Activated T-cell treated with anti-CD3 and anti-CD28 coated beads, Interleukin-2, amount 50 U/mL, for 72 hours (primary cell): ENCODE data around the gene ANTXR1. TPM values are rescaled to one million over a fixed set of nuclear protein-coding genes. Genes with fewer than 3 reads are reported as not detected.
"Not testable (repeated sequence)": the region's sequence is repeated elsewhere in the genome, so short reads cannot be mapped to it uniquely, and the experiment has no call there.

Experiments used
- ATAC-seq, 2 donors: fragments of 150-1000 bp; cut with Tn5 transposase; replicated peaks in 1 of 2; 2 replicates each; pipeline ENCODE4 v1.10.0; 2021; ENCODE audit warnings: moderate library complexity in 2 of 2, mild to moderate bottlenecking in 1 of 2
- DNase-seq, 2 donors: peaks; one replicate each; pipeline ENCODE4 v3.0.0; 2021 to 2022; ENCODE audit warnings: mixed read lengths in 1 of 2
- H3K27ac Mint-ChIP-seq: one replicate; pipeline ENCODE4 v1.8.0; 2022; ENCODE audit warnings: mild to moderate bottlenecking, moderate library complexity, mixed read lengths
- H3K27me3 Mint-ChIP-seq: one replicate; pipeline ENCODE4 v1.8.0; 2022; ENCODE audit warnings: low read depth, mixed read lengths
- H3K36me3 Mint-ChIP-seq, 2 donors: one replicate each; pipeline ENCODE4 v1.8.0; 2022; ENCODE audit warnings: mixed read lengths in 2 of 2, mild to moderate bottlenecking in 1 of 2; ENCODE audit not compliant: insufficient read depth in 2 of 2
- H3K4me1 Mint-ChIP-seq: one replicate; pipeline ENCODE4 v1.8.0; 2022; ENCODE audit warnings: low read depth, mixed read lengths
- H3K4me3 Mint-ChIP-seq, 2 donors: one replicate each; pipeline ENCODE4 v1.8.0; 2022; ENCODE audit warnings: mild to moderate bottlenecking in 2 of 2, mixed read lengths in 2 of 2, moderate library complexity in 2 of 2
- H3K9me3 Mint-ChIP-seq, 2 donors: one replicate each; pipeline ENCODE4 v1.8.0; 2022; ENCODE audit warnings: mixed read lengths in 2 of 2
- total RNA-seq, 2 donors: library from RNA; stranded (reverse); gene quantifications; one replicate each; pipeline ENCODE4 v1.2.3, GENCODE V29; 2022

The ANTXR1 gene
- total RNA-seq, 2 donors from 2014 or later = not detected

DNA sequence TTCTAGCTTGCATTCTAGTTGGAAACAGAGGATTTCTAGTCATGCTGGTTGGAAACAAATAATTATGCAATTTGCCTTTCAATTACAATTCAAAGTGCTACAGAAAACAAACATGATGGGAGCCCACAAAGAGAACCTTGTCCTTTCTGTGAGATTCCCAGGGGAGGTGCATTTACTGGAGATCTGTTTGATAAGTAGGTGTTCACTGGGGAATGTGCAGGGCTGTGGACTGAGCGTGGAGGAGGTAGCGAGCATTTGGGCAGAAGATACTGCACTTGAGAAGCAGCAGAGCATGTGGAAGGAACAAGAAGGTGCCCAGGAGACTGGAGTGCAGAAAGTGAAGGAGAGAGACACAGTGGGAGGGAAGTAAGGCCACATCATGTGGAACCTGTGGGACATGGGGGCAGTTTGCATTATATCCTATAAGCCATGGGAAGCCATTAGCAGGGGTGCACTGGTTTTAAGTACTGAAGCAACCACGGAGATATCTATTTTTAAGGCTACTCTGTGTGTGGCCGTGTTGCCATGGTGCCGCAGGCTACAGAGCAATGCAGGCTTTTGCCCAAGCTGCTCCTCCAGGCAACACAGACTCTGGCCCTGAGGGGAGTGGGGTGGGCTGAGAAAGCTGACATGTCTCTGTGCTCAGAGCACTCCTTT is 154.0 kb downstream of the ANTXR1 start:
- Mint-ChIP-seq H3K4me3 (no peak overlapping the region), H3K4me1 (peaks cover 15% of the 10 kb centered on the region), H3K9me3 (no peaks in the 10 kb centered on the region), H3K27ac (no peak overlapping the region), H3K36me3 (no peaks in the 10 kb centered on the region), H3K27me3 (peaks cover 39% of the 10 kb centered on the region)
- no peak for ATAC-seq
- DNase-seq = no peak

- Mint-ChIP-seq H3K27me3 (peaks cover 39% of the 10 kb centered on the region), H3K4me1 (peaks cover 15% of the 10 kb centered on the region), H3K36me3 (no peaks in the 10 kb centered on the region), H3K4me3 (no peak overlapping the region), H3K9me3 (no peaks in the 10 kb centered on the region), H3K27ac (no peak overlapping the region)
- no peak for ATAC-seq
- DNase-seq = no peak
These were observed 154.5 kb downstream of the ANTXR1 start for GRCh38 chr2:69167469-69167822.

- H3K27ac Mint-ChIP-seq = no peak overlapping the region
- ATAC-seq (no peak), DNase-seq (no peak)
- no peaks in the 10 kb centered on the region for H3K9me3 Mint-ChIP-seq
- peaks cover 10% of the 10 kb centered on the region for H3K4me1 Mint-ChIP-seq
- no peak overlapping the region for H3K4me3 Mint-ChIP-seq
- peaks cover 38% of the 10 kb centered on the region for H3K27me3 Mint-ChIP-seq
- H3K36me3 Mint-ChIP-seq = no peaks in the 10 kb centered on the region
These were observed 155.3 kb downstream of the ANTXR1 start for GRCh38 chr2:69168144-69168813.

DNA sequence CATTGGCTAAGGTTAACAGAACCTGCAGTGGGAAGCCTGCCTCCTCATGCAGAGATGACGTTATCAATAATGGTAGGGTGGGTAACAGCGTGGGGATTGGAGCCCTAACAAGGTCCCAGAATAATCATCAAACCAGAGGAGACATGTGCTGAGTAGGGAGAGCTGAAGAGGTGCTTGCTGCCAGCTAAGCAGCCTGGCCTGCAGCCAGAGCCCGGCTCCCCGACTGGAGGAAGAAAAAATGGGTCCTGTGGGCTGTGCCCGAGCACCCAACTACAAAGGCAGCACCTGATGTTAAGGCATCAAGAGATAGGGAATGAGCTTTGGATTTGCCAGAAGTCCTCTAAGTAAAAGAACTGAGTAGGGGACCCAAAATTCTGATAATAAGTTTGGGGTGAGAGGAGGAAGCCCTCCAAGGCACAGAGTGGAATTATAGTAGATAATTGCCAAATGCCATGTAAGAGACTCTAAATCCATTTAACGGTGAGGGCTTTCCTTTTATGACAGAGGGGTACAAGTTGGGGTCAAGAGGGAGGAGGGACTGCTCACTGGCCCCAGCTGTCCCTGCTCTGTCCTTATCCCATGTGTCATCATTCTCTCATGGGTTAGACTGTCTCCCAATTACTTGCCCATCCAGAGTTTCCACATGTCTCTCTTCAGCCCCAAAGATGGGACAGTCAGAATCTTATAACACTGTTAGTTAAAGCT is 156.1 kb downstream of the ANTXR1 start:
- no peak for DNase-seq
- Mint-ChIP-seq H3K4me3 (no peak overlapping the region), H3K27ac (no peak overlapping the region), H3K27me3 (peaks cover 32% of the 10 kb centered on the region), H3K36me3 (no peaks in the 10 kb centered on the region), H3K9me3 (no peaks in the 10 kb centered on the region), H3K4me1 (peaks cover 7% of the 10 kb centered on the region)
- ATAC-seq = no peak

DNA sequence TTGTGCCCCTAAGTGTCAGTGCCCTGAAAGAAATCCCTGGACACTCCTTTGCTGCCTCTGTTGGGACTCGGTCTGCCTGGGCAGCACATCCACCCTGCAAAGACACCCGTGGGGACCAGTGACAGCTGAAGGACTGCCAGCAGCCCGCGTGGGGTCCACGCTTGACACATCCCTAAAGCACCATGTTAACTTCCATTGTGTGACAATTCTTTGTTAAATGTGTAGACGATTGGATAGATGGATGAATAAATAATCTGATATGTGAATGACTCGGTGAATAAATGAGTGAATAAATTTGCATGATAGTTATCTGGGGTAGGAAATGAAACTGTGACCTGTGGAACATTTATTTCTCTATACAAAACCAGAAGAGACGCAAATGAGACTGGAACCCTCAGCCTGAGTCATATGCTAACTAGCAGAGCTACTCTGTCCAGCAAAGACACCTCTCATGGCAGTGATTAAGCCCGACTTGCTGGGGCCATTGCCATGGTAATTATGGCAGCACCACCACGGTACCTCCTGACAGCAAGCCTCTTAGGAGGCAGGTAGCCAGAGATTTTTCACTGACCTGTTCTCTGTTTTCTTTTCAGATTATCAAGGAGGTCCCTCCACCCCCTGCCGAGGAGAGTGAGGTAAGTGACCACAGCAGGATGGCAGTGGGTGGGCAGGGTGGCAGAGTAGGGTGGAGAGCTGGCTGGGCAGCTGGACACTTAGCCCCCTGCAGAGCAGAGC is 156.8 kb downstream of the ANTXR1 start:
- Mint-ChIP-seq H3K4me3 (no peak overlapping the region), H3K27ac (no peak overlapping the region), H3K27me3 (peaks cover 31% of the 10 kb centered on the region), H3K36me3 (no peaks in the 10 kb centered on the region), H3K9me3 (no peaks in the 10 kb centered on the region), H3K4me1 (peaks cover 7% of the 10 kb centered on the region)
- DNase-seq (peak in 1 of 2 donors; percentile 4), ATAC-seq (peak; percentile 68)

DNA sequence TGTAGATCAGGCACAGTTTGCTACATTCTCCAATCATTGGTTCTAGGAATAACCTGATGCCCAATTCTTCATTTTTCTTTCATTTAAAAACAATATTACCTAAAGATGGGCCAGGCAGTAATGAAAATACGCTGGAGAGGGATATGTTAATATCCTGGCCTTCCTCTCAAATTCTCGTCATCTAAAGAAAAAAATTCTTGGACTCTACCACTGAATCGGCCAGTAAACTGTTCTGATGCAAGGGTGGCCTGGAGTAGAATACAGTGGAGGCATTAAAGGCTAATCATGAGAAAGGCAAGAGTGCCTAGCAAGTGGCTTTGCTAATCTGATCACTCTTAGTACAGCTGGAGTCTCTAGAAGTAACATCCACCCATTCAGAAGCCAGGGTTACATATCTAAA is 157.7 kb downstream of the ANTXR1 start:
- H3K4me1 Mint-ChIP-seq = peaks cover 7% of the 10 kb centered on the region
- no peaks in the 10 kb centered on the region for H3K9me3 Mint-ChIP-seq
- H3K27me3 Mint-ChIP-seq = peaks cover 24% of the 10 kb centered on the region

GRCh38 chr2:69171116-69171896 is 158.3 kb downstream of the ANTXR1 start:
- H3K36me3 Mint-ChIP-seq = no peaks in the 10 kb centered on the region
- H3K4me3 Mint-ChIP-seq = no peak overlapping the region
- no peak for DNase-seq
- ATAC-seq = no peak
- peaks cover 26% of the 10 kb centered on the region for H3K27me3 Mint-ChIP-seq
- H3K4me1 Mint-ChIP-seq = peaks cover 7% of the 10 kb centered on the region
- no peak overlapping the region for H3K27ac Mint-ChIP-seq
- H3K9me3 Mint-ChIP-seq = no peaks in the 10 kb centered on the region

More for the DNA sequence above, 157.7 kb downstream of the ANTXR1 start:
- H3K36me3 Mint-ChIP-seq = no peaks in the 10 kb centered on the region
- ATAC-seq = no peak
- DNase-seq = no peak
- H3K4me3 Mint-ChIP-seq = no peak overlapping the region
- no peak overlapping the region for H3K27ac Mint-ChIP-seq

DNA sequence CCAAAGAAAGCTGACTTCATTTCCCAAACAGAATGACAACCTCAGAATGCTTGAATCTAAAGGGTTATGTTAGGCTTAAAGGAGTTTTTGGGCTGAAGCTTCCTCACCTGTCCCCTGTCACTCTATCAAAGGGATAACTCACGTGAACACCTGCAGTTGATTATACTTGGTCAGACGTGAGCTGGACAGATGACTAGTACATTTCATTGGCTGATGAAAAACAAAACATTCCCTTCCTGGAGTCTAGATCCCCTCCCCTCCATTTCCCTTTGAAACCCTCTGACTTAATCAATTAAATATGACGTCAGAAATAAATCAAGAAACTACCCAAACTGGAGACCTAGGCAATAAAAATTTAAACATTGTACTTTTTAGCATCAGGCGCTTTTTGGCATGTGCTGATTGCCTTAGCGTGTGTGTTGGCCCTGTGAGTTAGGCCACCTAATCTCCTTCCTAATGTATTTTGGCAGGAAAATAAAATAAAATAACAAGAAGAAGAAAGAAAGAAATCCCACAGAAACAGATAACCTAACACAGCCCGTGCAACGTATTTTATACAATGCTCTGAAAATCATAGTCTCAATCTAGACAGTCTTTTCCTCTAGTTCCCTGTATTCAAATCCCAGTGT is 159.0 kb downstream of the ANTXR1 start:
- DNase-seq = no peak
- Mint-ChIP-seq H3K36me3 (no peaks in the 10 kb centered on the region), H3K27me3 (peaks cover 28% of the 10 kb centered on the region), H3K9me3 (no peaks in the 10 kb centered on the region), H3K4me3 (no peak overlapping the region), H3K4me1 (peaks cover 7% of the 10 kb centered on the region), H3K27ac (no peak overlapping the region)
- ATAC-seq = no peak

DNA sequence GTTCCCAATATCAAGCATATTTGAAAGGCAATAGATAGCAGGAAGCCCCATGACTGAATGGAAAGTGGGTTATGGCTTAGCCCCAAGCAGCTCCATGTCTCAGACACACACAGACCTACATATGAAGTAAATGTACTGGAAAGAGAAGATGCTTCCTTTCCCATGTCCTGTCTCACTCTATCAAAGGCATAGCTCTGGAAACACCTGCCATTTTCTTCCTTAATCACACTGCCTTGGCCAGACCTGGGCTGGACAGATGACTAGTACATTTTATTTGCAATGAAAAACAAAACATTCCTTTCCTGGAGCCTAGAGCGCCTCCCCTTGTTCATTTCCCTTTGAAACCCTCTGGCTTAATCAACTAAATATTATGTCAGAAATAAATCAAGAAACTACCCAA is 160.7 kb downstream of the ANTXR1 start:
- peaks cover 34% of the 10 kb centered on the region for H3K27me3 Mint-ChIP-seq
- no peak for ATAC-seq
- H3K27ac Mint-ChIP-seq = no peak overlapping the region
- H3K4me1 Mint-ChIP-seq = peaks cover 15% of the 10 kb centered on the region
- no peaks in the 10 kb centered on the region for H3K36me3 Mint-ChIP-seq
- no peaks in the 10 kb centered on the region for H3K9me3 Mint-ChIP-seq
- no peak for DNase-seq
- H3K4me3 Mint-ChIP-seq = no peak overlapping the region

DNA sequence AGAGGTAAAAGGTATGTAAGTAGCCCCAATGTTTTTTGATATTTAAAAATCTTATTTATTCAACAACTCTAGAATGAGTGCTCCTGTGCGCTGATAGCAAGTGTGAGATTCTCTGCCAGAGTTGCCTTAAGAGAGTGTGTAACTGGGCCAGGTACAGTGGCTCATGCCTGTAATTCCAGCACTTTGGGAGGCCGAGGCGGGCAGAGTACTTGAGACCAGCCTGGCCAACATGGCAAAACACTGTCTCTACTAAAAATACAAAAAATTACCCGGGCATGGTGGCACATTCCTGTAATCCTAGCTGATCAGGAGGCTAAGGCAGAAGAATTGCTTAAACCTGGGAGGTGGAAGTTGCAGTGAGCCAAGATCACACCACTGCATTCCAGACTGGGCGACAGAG is 161.2 kb downstream of the ANTXR1 start:
- not testable (repeated sequence) for H3K4me3 Mint-ChIP-seq, H3K27ac Mint-ChIP-seq, H3K36me3 Mint-ChIP-seq, H3K9me3 Mint-ChIP-seq, ATAC-seq, DNase-seq
- Mint-ChIP-seq H3K27me3 (peaks cover 34% of the 10 kb centered on the region), H3K4me1 (peaks cover 15% of the 10 kb centered on the region)

GRCh38 chr2:69175790-69176715 is 163.1 kb downstream of the ANTXR1 start:
- Mint-ChIP-seq H3K27ac (no peak overlapping the region), H3K36me3 (no peaks in the 10 kb centered on the region), H3K4me3 (no peak overlapping the region), H3K4me1 (peaks cover 8% of the 10 kb centered on the region), H3K27me3 (peaks cover 28% of the 10 kb centered on the region), H3K9me3 (no peaks in the 10 kb centered on the region)
- DNase-seq (no peak), ATAC-seq (no peak)
